Neural cell (in vitro differentiated cells): Measurements from ENCODE around the gene CENPW. TPM values are rescaled to one million over a fixed set of nuclear protein-coding genes. Genes with fewer than 3 reads are reported as not detected.

Source experiments
- H2AFZ ChIP-seq: fragments of 200-600, 300-800 bp; sonication (generic), shearing (Covaris generic); 2 replicates; pipeline ENCODE4 v1.6.0; 2014; ENCODE audit warnings: low read depth, mild to moderate bottlenecking, antibody characterized with exemption, low read length, moderate library complexity
- H3F3A ChIP-seq: fragments of 200-600 bp; shearing (Covaris generic); 2 replicates; pipeline ENCODE4 v1.6.1; 2016; ENCODE audit warnings: mild to moderate bottlenecking, moderate library complexity, mixed read lengths, antibody characterized with exemption, low read length; ENCODE audit not compliant: insufficient read depth, poor library complexity, severe bottlenecking
- H3K27ac ChIP-seq: fragments of 200-600, 300-800 bp; sonication (generic), shearing (Covaris generic); 2 replicates; pipeline ENCODE4 v1.5.1; 2014; ENCODE audit warnings: mild to moderate bottlenecking, low read length, moderate library complexity
- H3K27me3 ChIP-seq: fragments of 300-800, 200-600 bp; sonication (generic), shearing (Covaris generic); 2 replicates; pipeline ENCODE4 v1.6.0; 2014; ENCODE audit warnings: mild to moderate bottlenecking, low read depth, low read length, moderate library complexity; ENCODE audit not compliant: insufficient read depth
- H3K36me3 ChIP-seq: fragments of 300-800, 200-600 bp; sonication (generic), shearing (Covaris generic); 2 replicates; pipeline ENCODE4 v1.5.1; 2014; ENCODE audit warnings: mild to moderate bottlenecking, antibody characterized with exemption, low read length, moderate library complexity; ENCODE audit not compliant: insufficient read depth
- H3K4me2 ChIP-seq: fragments of 300-800, 200-600 bp; sonication (generic), shearing (Covaris generic); 2 replicates; pipeline ENCODE4 v1.6.0; 2014; ENCODE audit warnings: mild to moderate bottlenecking, low read length
- H3K4me3 ChIP-seq: fragments of 300-800, 200-600 bp; sonication (generic), shearing (Covaris generic); 2 replicates; pipeline ENCODE4 v1.5.1; 2014; ENCODE audit warnings: mild to moderate bottlenecking, low read length, moderate library complexity
- H3K79me2 ChIP-seq: fragments of 200-600 bp; shearing (Covaris generic); replicated peaks from 2 replicates; pipeline ENCODE4 v1.6.0; 2014; ENCODE audit warnings: mild to moderate bottlenecking, low read length, moderate library complexity; ENCODE audit not compliant: insufficient read depth
- H3K9ac ChIP-seq: fragments of 300-800, 200-600 bp; sonication (generic), shearing (Covaris generic); 2 replicates; pipeline ENCODE4 v1.6.1; 2016; ENCODE audit warnings: mild to moderate bottlenecking, low read length, mixed read lengths
- H3K9me2 ChIP-seq: fragments of 200-600 bp; shearing (Covaris generic); 2 replicates; pipeline ENCODE4 v1.6.1; 2016; ENCODE audit warnings: mild to moderate bottlenecking, low read length, mixed read lengths; ENCODE audit not compliant: insufficient read depth
- H3K9me3 ChIP-seq: fragments of 200-600, 300-800 bp; sonication (generic), shearing (Covaris generic); 2 replicates; pipeline ENCODE4 v1.6.1; 2016; ENCODE audit warnings: mild to moderate bottlenecking, mixed run types, low read length, moderate library complexity, mixed read lengths
- H4K20me1 ChIP-seq: fragments of 200-600 bp; shearing (Covaris generic); 2 replicates; pipeline ENCODE4 v1.6.1; 2016; ENCODE audit warnings: mild to moderate bottlenecking, mixed run types; ENCODE audit not compliant: insufficient read depth
- EP300 ChIP-seq: fragments of 450-650 bp; conservative IDR thresholded peaks from 2 replicates; pipeline ENCODE4 v1.6.1; 2014; ENCODE audit warnings: antibody characterized with exemption, mild to moderate bottlenecking, moderate library complexity; ENCODE audit not compliant: poor library complexity, severe bottlenecking
- MXI1 ChIP-seq: fragments of 450-650 bp; conservative IDR thresholded peaks from 2 replicates; pipeline ENCODE4 v1.6.1; 2014; ENCODE audit warnings: antibody characterized with exemption, mild to moderate bottlenecking; ENCODE audit not compliant: poor library complexity, severe bottlenecking
- POLR2AphosphoS5 ChIP-seq: IDR thresholded peaks from 2 replicates; pipeline ENCODE4 v1.6.1; 2012
- RAD21 ChIP-seq: fragments of 450-650 bp; conservative IDR thresholded peaks from 2 replicates; pipeline ENCODE4 v1.6.1; 2014; ENCODE audit warnings: antibody characterized with exemption, mild to moderate bottlenecking, moderate library complexity
- REST ChIP-seq: IDR thresholded peaks from 2 replicates; pipeline ENCODE4 v1.6.1; 2012; ENCODE audit warnings: borderline replicate concordance
- SMC3 ChIP-seq: fragments of 450-650 bp; conservative IDR thresholded peaks from 2 replicates; pipeline ENCODE4 v1.6.1; 2014; ENCODE audit warnings: antibody characterized with exemption, mild to moderate bottlenecking, moderate library complexity; ENCODE audit not compliant: poor library complexity
- polyA plus RNA-seq: library from polyadenylated mRNA; depleted of rRNA; stranded (reverse); fragments of >200 nt; gene quantifications from 2 replicates; pipeline ENCODE4 v1.2.3, GENCODE V29; 2014
- TF ChIP-seq, protein P1 (sequence below): fragments of 450-650 bp; IDR thresholded peaks from 2 replicates; pipeline ENCODE4 v1.5.1; 2014; ENCODE audit warnings: antibody characterized with exemption, mild to moderate bottlenecking, moderate library complexity; ENCODE audit not compliant: poor library complexity, severe bottlenecking

Gene CENPW
- polyA plus RNA-seq, 1 donor from 2014 or later, result 1.3 TPM

DNA sequence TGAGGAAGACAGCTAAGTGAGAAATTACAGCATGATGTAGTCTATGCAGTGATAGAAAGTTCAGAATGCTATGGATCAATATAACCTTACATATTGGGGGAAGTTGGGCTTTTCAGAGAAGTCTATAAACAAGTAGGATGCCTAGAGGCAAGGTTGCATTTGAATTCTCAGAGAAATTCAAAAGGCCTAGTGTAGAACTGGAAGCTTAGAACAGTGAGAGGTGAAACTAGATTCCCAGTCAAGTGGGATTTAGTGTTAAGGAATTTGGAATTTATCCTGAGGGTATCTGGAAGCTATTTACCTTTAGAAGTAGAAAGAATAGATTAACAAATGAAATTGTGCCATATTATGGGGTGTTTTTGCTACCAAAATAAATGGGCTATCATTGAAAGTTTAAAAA is 4.3 kb downstream of the CENPW start:
- no peak overlapping the region for H3K4me3 ChIP-seq
- peaks cover 5% of the 10 kb centered on the region for H3K79me2 ChIP-seq
- no peaks in the 10 kb centered on the region for H3K27me3 ChIP-seq
- TF ChIP-seq EP300 (no peak), SMC3 (no peak), RAD21 (no peak), REST (no peak)
- no peaks in the 10 kb centered on the region for H4K20me1 ChIP-seq
- no peaks in the 10 kb centered on the region for H3K9me3 ChIP-seq
- H3K9me2 ChIP-seq, result no peaks in the 10 kb centered on the region
- H3K4me2 ChIP-seq, result no peak overlapping the region
- no peak overlapping the region for H3K27ac ChIP-seq
- no peak overlapping the region for H2AFZ ChIP-seq
- H3K36me3 ChIP-seq, result no peaks in the 10 kb centered on the region
- H3F3A ChIP-seq, result no peaks in the 10 kb centered on the region
- no peak overlapping the region for H3K9ac ChIP-seq

DNA sequence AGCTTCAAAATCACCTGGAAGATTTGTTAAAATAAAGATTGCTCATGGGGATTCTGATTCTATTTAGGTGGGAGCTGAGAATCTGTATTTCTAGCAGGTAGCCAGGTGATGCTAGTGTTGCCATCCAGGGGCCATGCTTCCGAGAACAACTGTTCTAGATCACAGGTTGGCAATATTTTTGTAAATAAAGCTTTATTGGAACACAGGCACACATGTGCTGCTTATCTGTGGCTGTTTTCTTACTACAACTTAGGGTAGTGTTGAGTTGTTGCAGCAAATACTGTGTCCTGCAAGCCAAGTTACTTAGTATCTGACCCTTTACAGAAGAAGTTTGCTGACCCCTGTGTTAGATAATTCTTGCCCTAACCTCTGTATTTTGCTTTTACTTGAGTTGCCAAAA is 12.0 kb downstream of the CENPW start:
- Histone ChIP-seq H4K20me1 (no peaks in the 10 kb centered on the region), H3K36me3 (no peaks in the 10 kb centered on the region), H3F3A (no peaks in the 10 kb centered on the region), H3K27me3 (no peaks in the 10 kb centered on the region), H2AFZ (no peak overlapping the region), H3K4me2 (no peak overlapping the region), H3K4me3 (no peak overlapping the region), H3K27ac (no peak overlapping the region), H3K79me2 (no peaks in the 10 kb centered on the region), H3K9me2 (no peaks in the 10 kb centered on the region), H3K9me3 (no peaks in the 10 kb centered on the region), H3K9ac (no peak overlapping the region)
- TF ChIP-seq, protein P1, sequence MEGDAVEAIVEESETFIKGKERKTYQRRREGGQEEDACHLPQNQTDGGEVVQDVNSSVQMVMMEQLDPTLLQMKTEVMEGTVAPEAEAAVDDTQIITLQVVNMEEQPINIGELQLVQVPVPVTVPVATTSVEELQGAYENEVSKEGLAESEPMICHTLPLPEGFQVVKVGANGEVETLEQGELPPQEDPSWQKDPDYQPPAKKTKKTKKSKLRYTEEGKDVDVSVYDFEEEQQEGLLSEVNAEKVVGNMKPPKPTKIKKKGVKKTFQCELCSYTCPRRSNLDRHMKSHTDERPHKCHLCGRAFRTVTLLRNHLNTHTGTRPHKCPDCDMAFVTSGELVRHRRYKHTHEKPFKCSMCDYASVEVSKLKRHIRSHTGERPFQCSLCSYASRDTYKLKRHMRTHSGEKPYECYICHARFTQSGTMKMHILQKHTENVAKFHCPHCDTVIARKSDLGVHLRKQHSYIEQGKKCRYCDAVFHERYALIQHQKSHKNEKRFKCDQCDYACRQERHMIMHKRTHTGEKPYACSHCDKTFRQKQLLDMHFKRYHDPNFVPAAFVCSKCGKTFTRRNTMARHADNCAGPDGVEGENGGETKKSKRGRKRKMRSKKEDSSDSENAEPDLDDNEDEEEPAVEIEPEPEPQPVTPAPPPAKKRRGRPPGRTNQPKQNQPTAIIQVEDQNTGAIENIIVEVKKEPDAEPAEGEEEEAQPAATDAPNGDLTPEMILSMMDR, result no peak
- TF ChIP-seq POLR2AphosphoS5, result no peak
- TF ChIP-seq REST, result no peak
- no peak for TF ChIP-seq RAD21
- TF ChIP-seq MXI1, result no peak
